Measurements from ENCODE around the gene ACP6.

Gene ACP6

GRCh38 chr1:147670319-147671001 is at the start of gene ACP6:
TSS of gene ACP6 (minus strand) at chr1:147670524. CDS start at chr1:147670048, 476 bp downstream.
- DNase-seq = peak; percentile 100
- Histone ChIP-seq H3K4me3 (ENCODE audit: low read depth, low read length) (peak within 1 kb of the TSS; percentile 59), H3K9me3 (ENCODE audit: severe bottlenecking) (no peaks in the 10 kb centered on the region), H3K36me3 (no peaks in the 10 kb centered on the region), H3K27ac (peak within 1 kb of the TSS; percentile 3), H3K27me3 (ENCODE audit: insufficient read depth, low read depth, severe bottlenecking) (peaks cover 38% of the 10 kb centered on the region)
- TF ChIP-seq CTCF (IDR thresholded peaks at IDR 0.05; ENCODE audit: low read depth, low read length) = no peak

- Histone ChIP-seq H3K27me3 (ENCODE audit: insufficient read depth, low read depth, severe bottlenecking) (peaks cover 20% of the 10 kb centered on the region), H3K36me3 (no peaks in the 10 kb centered on the region), H3K4me3 (ENCODE audit: low read depth, low read length) (no peak overlapping the region), H3K9me3 (ENCODE audit: severe bottlenecking) (peaks cover 10% of the 10 kb centered on the region), H3K27ac (no peak overlapping the region)
- TF ChIP-seq CTCF (IDR thresholded peaks at IDR 0.05; ENCODE audit: low read depth, low read length) = no peak
- DNase-seq = no peak
Observed at GRCh38 chr1:147719711-147720225, 49.4 kb upstream of the ACP6 start.

- Histone ChIP-seq H3K36me3 (no peaks in the 10 kb centered on the region), H3K27me3 (ENCODE audit: insufficient read depth, low read depth, severe bottlenecking) (peaks cover 26% of the 10 kb centered on the region), H3K4me3 (ENCODE audit: low read depth, low read length) (no peak overlapping the region), H3K9me3 (ENCODE audit: severe bottlenecking) (peaks cover 10% of the 10 kb centered on the region), H3K27ac (no peak overlapping the region)
- no peak for TF ChIP-seq CTCF (IDR thresholded peaks at IDR 0.05; ENCODE audit: low read depth, low read length)
- DNase-seq = no peak
Observed at GRCh38 chr1:147719029-147719698, 48.8 kb upstream of the ACP6 start.

GRCh38 chr1:147717706-147718097 is 47.4 kb upstream of the ACP6 start:
- H3K9me3 ChIP-seq (ENCODE audit: severe bottlenecking) = peaks cover 10% of the 10 kb centered on the region
- H3K36me3 ChIP-seq = no peaks in the 10 kb centered on the region
- peaks cover 35% of the 10 kb centered on the region for H3K27me3 ChIP-seq (ENCODE audit: insufficient read depth, low read depth, severe bottlenecking)
- no peak for DNase-seq
- TF ChIP-seq CTCF (IDR thresholded peaks at IDR 0.05; ENCODE audit: low read depth, low read length) = no peak
- H3K4me3 ChIP-seq (ENCODE audit: low read depth, low read length) = no peak overlapping the region
- no peak overlapping the region for H3K27ac ChIP-seq

GRCh38 chr1:147717051-147717705 is 46.9 kb upstream of the ACP6 start:
- no peak for DNase-seq
- Histone ChIP-seq H3K36me3 (no peaks in the 10 kb centered on the region), H3K9me3 (ENCODE audit: severe bottlenecking) (peaks cover 10% of the 10 kb centered on the region), H3K27ac (no peak overlapping the region), H3K4me3 (ENCODE audit: low read depth, low read length) (no peak overlapping the region), H3K27me3 (ENCODE audit: insufficient read depth, low read depth, severe bottlenecking) (peaks cover 35% of the 10 kb centered on the region)
- no peak for TF ChIP-seq CTCF (IDR thresholded peaks at IDR 0.05; ENCODE audit: low read depth, low read length)

Data from WERI-Rb-1 (cell line).